Stimulated activated naive CD8-positive, alpha-beta T cell treated with anti-CD3 and anti-CD28 coated beads, Interleukin-15, amount 100 ng/mL, for 72 hours (primary cell): ENCODE results near the gene ALDH1L1.
"Not testable (repeated sequence)": the region's sequence is repeated elsewhere in the genome, so short reads cannot be mapped to it uniquely, and the experiment has no call there.

Experiments
- ATAC-seq: fragments of 150-1000 bp; cut with Tn5 transposase; 2 replicates; pipeline ENCODE4 v1.10.0; 2021; ENCODE audit warnings: mild to moderate bottlenecking, moderate library complexity
- DNase-seq, 2 donors: peaks; one replicate each; pipeline ENCODE4 v3.0.0; 2021 to 2022
- H3K27ac Mint-ChIP-seq, 2 donors: one replicate each; pipeline ENCODE4 v1.8.0; 2022; ENCODE audit warnings: mild to moderate bottlenecking in 2 of 2, mixed read lengths in 2 of 2, moderate library complexity in 2 of 2
- H3K27me3 Mint-ChIP-seq: one replicate; pipeline ENCODE4 v1.8.0; 2022; ENCODE audit warnings: mixed read lengths
- H3K4me1 Mint-ChIP-seq: one replicate; pipeline ENCODE4 v1.8.0; 2022; ENCODE audit warnings: mild to moderate bottlenecking, mixed read lengths
- H3K4me3 Mint-ChIP-seq, 2 donors: one replicate each; pipeline ENCODE4 v1.8.0; 2022; ENCODE audit warnings: mild to moderate bottlenecking in 2 of 2, mixed read lengths in 2 of 2, moderate library complexity in 1 of 2
- H3K9me3 Mint-ChIP-seq, 2 donors: one replicate each; pipeline ENCODE4 v1.8.0; 2022; ENCODE audit warnings: mixed read lengths in 2 of 2

Gene ALDH1L1

DNA sequence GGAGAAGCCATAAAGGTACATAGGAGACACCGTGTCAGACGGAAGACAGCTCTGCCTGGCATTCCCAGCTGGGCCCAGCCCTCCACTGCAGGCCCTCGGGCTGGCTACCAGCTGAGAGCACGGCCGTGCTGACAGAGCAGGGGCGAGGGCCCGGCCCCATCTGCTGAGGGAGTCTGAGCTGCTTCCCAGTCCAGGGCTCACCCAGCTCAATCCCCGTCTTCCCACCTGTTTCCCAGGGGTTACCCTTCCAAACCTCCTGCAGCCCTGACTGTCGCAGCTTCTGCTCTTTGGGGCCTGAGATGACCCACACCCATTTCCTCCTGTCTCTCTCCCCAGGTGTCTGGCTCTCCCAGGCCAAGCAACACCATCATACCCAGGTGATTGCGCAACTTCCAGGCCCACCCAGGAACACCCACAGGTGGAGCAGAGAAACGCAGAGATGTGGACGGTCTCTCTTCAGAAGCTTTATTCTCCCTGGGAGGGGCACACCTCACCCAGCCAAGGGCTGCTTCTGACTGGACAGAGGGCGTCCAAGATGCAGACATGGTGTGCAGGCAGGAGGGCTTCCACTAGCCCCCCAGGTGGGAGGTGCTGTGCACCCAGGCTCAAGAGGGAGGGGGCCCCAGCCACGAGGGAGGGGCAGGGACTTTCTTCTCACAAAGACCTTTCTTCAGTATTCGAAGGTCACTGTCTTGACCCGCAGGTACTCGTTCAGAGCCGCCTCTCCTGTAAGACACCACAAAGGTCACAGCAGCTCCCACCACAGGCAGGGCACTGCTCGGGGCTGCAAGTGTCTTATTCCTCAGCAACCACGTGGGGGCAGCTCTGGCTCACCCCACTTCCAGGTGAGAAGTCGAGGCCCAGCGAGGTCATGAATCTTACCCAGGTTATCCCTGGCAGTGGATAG is 77.0 kb downstream of the ALDH1L1 start:
- DNase-seq (no peak), ATAC-seq (no peak)
- no peak overlapping the region for H3K27ac Mint-ChIP-seq
- no peaks in the 10 kb centered on the region for H3K4me1 Mint-ChIP-seq
- no peaks in the 10 kb centered on the region for H3K9me3 Mint-ChIP-seq
- no peak overlapping the region for H3K4me3 Mint-ChIP-seq
- H3K27me3 Mint-ChIP-seq = no peaks in the 10 kb centered on the region

- Mint-ChIP-seq H3K4me1 (no peaks in the 10 kb centered on the region), H3K4me3 (no peak overlapping the region), H3K27me3 (no peaks in the 10 kb centered on the region), H3K9me3 (peaks cover 3 to 8% of the 10 kb centered on the region in 2 donors), H3K27ac (peak overlapping the region in 1 of 2 donors; percentile 92)
- ATAC-seq (no peak), DNase-seq (no peak)
These were observed 77.8 kb downstream of the ALDH1L1 start for GRCh38 chr3:126102530-126102951.

GRCh38 chr3:126102011-126102410 is 78.4 kb downstream of the ALDH1L1 start:
- H3K27me3 Mint-ChIP-seq = no peaks in the 10 kb centered on the region
- H3K4me3 Mint-ChIP-seq = no peak overlapping the region
- H3K27ac Mint-ChIP-seq = no peak overlapping the region
- DNase-seq (no peak), ATAC-seq (no peak)
- H3K4me1 Mint-ChIP-seq = no peaks in the 10 kb centered on the region
- H3K9me3 Mint-ChIP-seq = peaks cover 6 to 14% of the 10 kb centered on the region in 2 donors

DNA sequence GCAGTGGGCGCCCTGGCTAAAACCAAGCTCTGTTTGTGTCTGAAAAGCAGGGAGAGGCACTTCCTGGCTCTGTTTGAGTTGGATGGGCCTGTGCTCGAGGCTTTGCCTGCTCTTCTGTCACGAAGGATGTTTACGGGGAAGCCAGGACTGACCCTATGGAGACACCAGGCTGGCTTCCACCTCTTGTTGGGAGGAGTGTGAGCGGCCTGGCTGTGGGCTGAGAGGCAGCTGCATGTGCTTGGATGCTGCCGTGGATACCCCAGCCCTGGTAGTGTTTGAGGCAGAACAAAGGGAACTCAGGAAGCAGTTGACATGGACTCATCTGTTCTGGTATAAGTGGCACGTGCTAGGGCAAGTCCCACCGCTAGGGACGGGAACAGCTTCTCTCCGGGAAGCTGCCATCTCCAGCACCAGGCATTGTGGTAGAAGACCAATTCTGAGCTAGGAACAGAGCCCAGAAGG is 78.8 kb downstream of the ALDH1L1 start:
- DNase-seq (no peak), ATAC-seq (no peak)
- H3K9me3 Mint-ChIP-seq = peaks cover 6 to 18% of the 10 kb centered on the region in 2 donors
- H3K4me1 Mint-ChIP-seq = no peaks in the 10 kb centered on the region
- no peak overlapping the region for H3K27ac Mint-ChIP-seq
- no peaks in the 10 kb centered on the region for H3K27me3 Mint-ChIP-seq
- H3K4me3 Mint-ChIP-seq = no peak overlapping the region

GRCh38 chr3:126100634-126101301 is 79.6 kb downstream of the ALDH1L1 start:
- DNase-seq = no peak
- ATAC-seq = no peak
- H3K27me3 Mint-ChIP-seq = no peaks in the 10 kb centered on the region

DNA sequence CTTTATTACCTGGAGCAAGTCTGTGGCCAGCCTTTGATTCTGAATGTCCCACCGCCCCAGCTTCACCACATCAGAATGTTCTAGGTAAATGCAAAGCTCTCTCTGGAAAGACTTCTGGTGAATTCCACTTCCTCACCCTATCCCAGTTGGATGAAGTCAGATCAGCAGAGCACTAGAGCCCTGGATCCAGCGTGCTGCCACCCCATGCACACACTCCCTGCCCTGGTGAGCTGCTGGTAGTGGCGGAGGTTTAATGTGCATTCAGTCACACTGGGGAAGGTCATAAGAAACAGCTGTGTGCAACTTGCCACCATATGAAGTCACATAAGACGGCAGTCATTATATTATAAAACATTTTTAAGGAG is 80.1 kb downstream of the ALDH1L1 start:
- H3K27ac Mint-ChIP-seq = no peak overlapping the region
- H3K27me3 Mint-ChIP-seq = no peaks in the 10 kb centered on the region
- ATAC-seq (no peak), DNase-seq (no peak)
- no peak overlapping the region for H3K4me3 Mint-ChIP-seq
- peaks cover 11 to 23% of the 10 kb centered on the region in 2 donors for H3K9me3 Mint-ChIP-seq
- H3K4me1 Mint-ChIP-seq = no peaks in the 10 kb centered on the region

More at GRCh38 chr3:126100634-126101301, 79.6 kb downstream of the ALDH1L1 start:
- Mint-ChIP-seq H3K4me3 (no peak overlapping the region), H3K9me3 (peaks cover 6 to 20% of the 10 kb centered on the region in 2 donors), H3K27ac (no peak overlapping the region), H3K4me1 (no peaks in the 10 kb centered on the region)

- H3K4me1 Mint-ChIP-seq = no peaks in the 10 kb centered on the region
- no peak overlapping the region for H3K4me3 Mint-ChIP-seq
- H3K27me3 Mint-ChIP-seq = no peaks in the 10 kb centered on the region
- no peak overlapping the region for H3K27ac Mint-ChIP-seq
- H3K9me3 Mint-ChIP-seq = peaks cover 18 to 35% of the 10 kb centered on the region in 2 donors
- ATAC-seq (no peak), DNase-seq (no peak)
These were observed 82.0 kb downstream of the ALDH1L1 start for GRCh38 chr3:126098391-126098858.

- peaks cover 18 to 37% of the 10 kb centered on the region in 2 donors for H3K9me3 Mint-ChIP-seq
- H3K27ac Mint-ChIP-seq = no peak overlapping the region
- H3K4me1 Mint-ChIP-seq = no peaks in the 10 kb centered on the region
- no peak for ATAC-seq
- DNase-seq = no peak
- H3K4me3 Mint-ChIP-seq = no peak overlapping the region
- H3K27me3 Mint-ChIP-seq = no peaks in the 10 kb centered on the region
These were observed 82.6 kb downstream of the ALDH1L1 start for GRCh38 chr3:126097801-126098200.

DNA sequence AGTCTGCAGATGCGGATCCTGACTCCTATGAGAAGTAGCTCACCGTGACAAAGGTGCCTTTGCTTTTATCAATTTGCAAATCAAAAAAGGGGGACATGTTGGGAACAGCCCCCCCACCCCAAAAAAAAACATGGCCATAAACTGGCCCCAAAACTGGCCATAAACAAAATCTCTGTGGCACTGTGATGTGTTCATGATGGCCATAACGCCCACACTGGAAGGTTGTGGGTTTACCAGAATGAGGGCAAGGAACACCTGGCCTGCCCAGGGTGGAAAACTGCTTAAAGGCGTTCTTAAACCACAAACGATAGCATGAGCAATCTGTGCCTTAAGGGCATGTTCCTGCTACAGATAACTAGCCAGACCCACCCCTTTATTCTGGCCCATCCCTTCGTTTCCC is 84.1 kb downstream of the ALDH1L1 start:
- H3K27ac Mint-ChIP-seq, ATAC-seq, H3K4me3 Mint-ChIP-seq, H3K27me3 Mint-ChIP-seq, H3K4me1 Mint-ChIP-seq, DNase-seq: not testable (repeated sequence)
- peaks cover 18 to 51% of the 10 kb centered on the region in 2 donors for H3K9me3 Mint-ChIP-seq

GRCh38 chr3:126092128-126092527 is 88.3 kb downstream of the ALDH1L1 start:
- ATAC-seq = not testable (repeated sequence)

DNA sequence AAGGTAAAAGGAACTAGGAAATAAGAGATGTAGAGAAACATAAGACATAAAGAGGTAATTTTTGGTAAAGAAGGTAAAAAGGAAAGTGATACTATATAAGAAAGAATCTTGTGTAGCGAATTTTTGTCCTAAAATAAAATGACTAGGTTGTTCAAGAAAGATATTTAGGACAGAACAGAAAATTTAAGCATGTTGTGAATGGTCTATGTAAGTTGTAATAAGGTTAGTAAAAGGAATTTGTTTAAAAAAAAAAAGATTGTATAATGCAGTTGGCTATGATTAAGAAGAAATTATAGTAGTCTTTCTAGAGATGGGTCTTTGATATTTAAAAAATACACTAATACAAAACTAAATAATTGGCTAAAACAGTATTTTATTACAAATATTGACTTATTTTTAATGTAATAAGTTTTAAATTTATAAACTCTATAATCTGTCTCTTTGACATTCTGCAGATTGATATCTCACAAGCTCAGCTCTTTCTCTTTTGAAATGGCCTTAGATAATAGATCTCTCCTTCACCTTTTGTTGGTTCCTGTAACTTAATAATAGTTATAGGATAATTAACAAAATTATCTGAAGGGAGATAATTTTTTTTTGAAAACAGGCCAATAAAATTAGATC is 92.7 kb downstream of the ALDH1L1 start:
- DNase-seq = no peak
- no peaks in the 10 kb centered on the region for H3K27me3 Mint-ChIP-seq
- H3K4me1 Mint-ChIP-seq = peaks cover 26% of the 10 kb centered on the region

More at GRCh38 chr3:126092128-126092527, 88.3 kb downstream of the ALDH1L1 start:
- H3K4me3 Mint-ChIP-seq, H3K27me3 Mint-ChIP-seq, H3K4me1 Mint-ChIP-seq, DNase-seq, H3K27ac Mint-ChIP-seq: not testable (repeated sequence)
- peaks cover 13 to 44% of the 10 kb centered on the region in 2 donors for H3K9me3 Mint-ChIP-seq

DNA sequence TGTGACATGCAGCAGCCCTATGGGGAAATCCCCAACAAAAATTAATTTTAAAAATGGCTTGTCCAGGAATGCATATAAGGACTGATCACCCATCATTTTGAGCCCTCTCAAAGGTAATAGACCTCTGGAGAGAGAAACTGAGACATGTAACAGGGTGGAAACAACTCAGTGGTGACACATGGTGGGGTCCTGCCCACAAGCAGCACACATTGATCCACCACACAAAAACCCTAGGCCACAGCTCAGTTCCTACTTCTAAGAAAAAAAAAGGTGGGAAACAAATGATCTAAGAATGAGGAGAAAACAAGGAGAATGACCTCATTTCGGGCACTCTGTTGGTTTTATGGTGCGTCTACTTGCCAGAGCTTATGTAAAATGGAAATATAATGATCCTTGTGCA is 94.5 kb downstream of the ALDH1L1 start:
- peak; percentile 8 for ATAC-seq
- peak in 1 of 2 donors; percentile 58 for DNase-seq
- peak overlapping the region; percentile 43 to 51 for H3K27ac Mint-ChIP-seq

More for the DNA sequence above, 92.7 kb downstream of the ALDH1L1 start:
- Mint-ChIP-seq H3K27ac (no peak overlapping the region), H3K9me3 (peaks cover 0 to 18% of the 10 kb centered on the region in 2 donors), H3K4me3 (no peak overlapping the region)
- no peak for ATAC-seq

DNA sequence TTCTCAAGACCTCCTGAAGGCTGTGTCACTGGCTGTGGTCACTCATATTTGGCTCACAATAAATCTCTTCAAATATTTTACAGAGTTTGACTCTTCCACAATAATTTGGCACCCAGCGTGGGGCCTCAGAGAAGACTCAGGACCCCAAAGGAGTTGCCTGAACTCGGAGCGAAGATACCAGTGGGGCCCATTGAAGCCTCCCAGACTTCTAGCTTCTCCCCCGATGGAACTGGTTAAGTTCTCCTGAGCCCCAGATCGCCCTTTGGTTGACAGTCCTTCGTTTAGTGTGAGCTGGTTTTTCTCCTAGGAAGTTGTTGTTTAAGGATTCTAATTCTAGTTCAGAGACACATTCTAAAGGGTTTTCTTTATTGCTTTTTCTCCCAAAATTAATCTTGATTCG is 95.1 kb downstream of the ALDH1L1 start:
- Mint-ChIP-seq H3K27me3 (no peaks in the 10 kb centered on the region), H3K4me1 (peaks cover 27% of the 10 kb centered on the region), H3K27ac (peak overlapping the region; percentile 43 to 78), H3K9me3 (no peaks in the 10 kb centered on the region), H3K4me3 (peak overlapping the region; percentile 87 to 99)
- ATAC-seq (no peak), DNase-seq (no peak)

More for the DNA sequence above, 94.5 kb downstream of the ALDH1L1 start:
- peaks cover 27% of the 10 kb centered on the region for H3K4me1 Mint-ChIP-seq
- H3K4me3 Mint-ChIP-seq = peak overlapping the region; percentile 87 to 99
- peaks cover 0 to 1% of the 10 kb centered on the region in 2 donors for H3K9me3 Mint-ChIP-seq
- no peaks in the 10 kb centered on the region for H3K27me3 Mint-ChIP-seq

DNA sequence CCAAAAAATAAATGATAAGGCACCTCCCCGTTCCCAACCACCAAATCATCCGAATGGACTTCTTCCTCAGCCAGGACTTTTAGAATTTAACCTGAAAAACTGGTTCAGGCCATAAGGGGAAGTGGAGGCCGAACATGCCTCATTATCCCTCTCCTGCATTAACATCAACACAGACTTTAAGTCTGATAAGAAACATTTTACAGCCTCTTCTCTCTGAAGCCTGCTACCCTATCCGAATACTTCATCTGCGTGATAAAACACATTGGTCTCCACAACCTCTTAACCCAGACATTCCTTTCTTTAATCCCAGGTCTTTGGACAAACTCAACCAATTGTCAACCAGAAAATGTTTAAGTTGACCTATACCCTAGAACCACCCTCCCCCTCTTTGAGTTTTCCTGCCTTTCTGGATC is 95.6 kb downstream of the ALDH1L1 start:
- no peak for DNase-seq
- no peaks in the 10 kb centered on the region for H3K27me3 Mint-ChIP-seq
- peak overlapping the region; percentile 48 to 78 for H3K27ac Mint-ChIP-seq
- H3K9me3 Mint-ChIP-seq = no peaks in the 10 kb centered on the region
- H3K4me3 Mint-ChIP-seq = peak overlapping the region; percentile 87 to 99
- ATAC-seq = no peak
- peaks cover 27% of the 10 kb centered on the region for H3K4me1 Mint-ChIP-seq
